Liver (tissue), 9 donors: ENCODE results near the gene SRSF10. TPM values are rescaled to one million over a fixed set of nuclear protein-coding genes. Genes with fewer than 3 reads are reported as not detected.
"Not testable (repeated sequence)": the region's sequence is repeated elsewhere in the genome, so short reads cannot be mapped to it uniquely, and the experiment has no call there.

Source experiments
- DNase-seq: peaks from one replicate; pipeline ENCODE4 v3.0.0-alpha.2; 2017; ENCODE audit warnings: low spot score
- H3K27ac ChIP-seq, 2 donors: one replicate each; pipeline ENCODE4 v1.7.0; 2013; ENCODE audit warnings: inconsistent platforms in 2 of 2, low read length in 2 of 2, control low read depth in 1 of 2, low read depth in 1 of 2, mild to moderate bottlenecking in 1 of 2
- H3K27me3 ChIP-seq, 4 donors: one replicate each; pipeline versions ENCODE4 v1.6.1 to v1.7.0; 2013; ENCODE audit warnings: low read length in 3 of 4, inconsistent platforms in 1 of 4, mild to moderate bottlenecking in 1 of 4, moderate library complexity in 1 of 4; ENCODE audit not compliant: control insufficient read depth in 4 of 4, insufficient read depth in 4 of 4
- H3K36me3 ChIP-seq, 4 donors: one replicate each; pipeline versions ENCODE4 v1.6.1 to v1.7.0; 2013; ENCODE audit warnings: low read length in 3 of 4, mild to moderate bottlenecking in 3 of 4, low read depth in 1 of 4, moderate library complexity in 1 of 4; ENCODE audit not compliant: control insufficient read depth in 4 of 4, insufficient read depth in 3 of 4
- H3K4me1 ChIP-seq, 4 donors: one replicate each; pipeline versions ENCODE4 v1.6.1 to v1.7.0; 2013; ENCODE audit warnings: low read length in 3 of 4, mild to moderate bottlenecking in 3 of 4, moderate library complexity in 1 of 4; ENCODE audit not compliant: control insufficient read depth in 4 of 4, insufficient read depth in 4 of 4
- H3K4me3 ChIP-seq, 3 donors: one replicate each; pipeline versions ENCODE4 v1.6.1 to v1.7.0; 2013; ENCODE audit warnings: low read length in 3 of 3, control low read depth in 1 of 3, low read depth in 1 of 3, mild to moderate bottlenecking in 1 of 3
- H3K9ac ChIP-seq, 2 donors: one replicate each; pipeline ENCODE4 v1.7.0; 2013; ENCODE audit warnings: low read length in 2 of 2, mild to moderate bottlenecking in 2 of 2, moderate library complexity in 2 of 2, control low read depth in 1 of 2, low read depth in 1 of 2
- H3K9me3 ChIP-seq, 4 donors: one replicate each; pipeline versions ENCODE4 v1.6.1 to v1.7.0; 2013; ENCODE audit warnings: low read length in 3 of 4; ENCODE audit not compliant: control insufficient read depth in 4 of 4
- HNF4A ChIP-seq, 2 donors: conservative IDR thresholded peaks; 2 replicates each; pipeline ENCODE4 v1.6.1; 2016; ENCODE audit warnings: antibody characterized with exemption in 2 of 2, mild to moderate bottlenecking in 2 of 2
- HNF4G ChIP-seq: IDR thresholded peaks from 2 replicates; pipeline ENCODE4 v1.6.1; 2016; ENCODE audit warnings: antibody characterized with exemption
- RAD21 ChIP-seq, 2 donors: IDR thresholded peaks; 2 replicates each; pipeline ENCODE4 v1.6.1; 2016; ENCODE audit warnings: antibody characterized with exemption in 2 of 2, mild to moderate bottlenecking in 2 of 2
- RXRA ChIP-seq, 2 donors: IDR thresholded peaks; 2 replicates each; pipeline ENCODE4 v1.6.1; 2017 to 2018; ENCODE audit warnings: antibody characterized with exemption in 2 of 2, mild to moderate bottlenecking in 1 of 2
- SP1 ChIP-seq: IDR thresholded peaks from 2 replicates; pipeline ENCODE4 v1.6.1; 2018; ENCODE audit warnings: antibody characterized with exemption, mild to moderate bottlenecking
- YY1 ChIP-seq: IDR thresholded peaks from 2 replicates; pipeline ENCODE4 v1.6.1; 2016; ENCODE audit warnings: antibody characterized with exemption, mild to moderate bottlenecking
- ZBTB33 ChIP-seq: IDR thresholded peaks from 2 replicates; pipeline ENCODE4 v1.6.1; 2016; ENCODE audit warnings: antibody characterized with exemption
- WGBS: extraction: QIAGEN DNeasy Blood & Tissue Kit; methylation state at CpG from one replicate; pipeline ENCODE4 v1.1.7; 2013; 5-methylcytosine and 5-hydroxymethylcytosine counted together
- polyA plus RNA-seq, 2 donors: library from polyadenylated mRNA; stranded (reverse) in 1 of 2; unstranded in 1 of 2; fragments of 200-250 nt in 1 of 2; fragments of >200 nt in 1 of 2; fragmentation: Nextera tagmentation in 1 of 2; extraction: Ambion mirVana in 1 of 2; gene quantifications; one replicate each; pipeline versions ENCODE4 v1.2.1 to v1.2.3, GENCODE V29; 2013 to 2015
- total RNA-seq, 2 donors: library from RNA; depleted of rRNA; stranded (reverse); fragments of >200 nt; gene quantifications; one replicate each; pipeline ENCODE4 v1.2.3, GENCODE V29; 2014
- TF ChIP-seq, protein P1 (sequence below): fragments of 150-350 bp; IDR thresholded peaks from 2 replicates; pipeline ENCODE4 v1.5.1; 2017; ENCODE audit warnings: improper control_type of control experiment, low read depth, low read length; ENCODE audit not compliant: missing input control
- TF ChIP-seq, protein P2 (sequence below): IDR thresholded peaks from 2 replicates; pipeline ENCODE4 v1.6.1; 2016; ENCODE audit warnings: antibody characterized with exemption
- donor health status: healthy.
- donor health status: healthy.
- donor health status: healthy.
- donor health status: healthy.
- donor health status: healthy.

SRSF10 gene
- total and polyA plus RNA-seq, 4 donors = 29.9 to 77.5 (median 63.8) TPM

DNA sequence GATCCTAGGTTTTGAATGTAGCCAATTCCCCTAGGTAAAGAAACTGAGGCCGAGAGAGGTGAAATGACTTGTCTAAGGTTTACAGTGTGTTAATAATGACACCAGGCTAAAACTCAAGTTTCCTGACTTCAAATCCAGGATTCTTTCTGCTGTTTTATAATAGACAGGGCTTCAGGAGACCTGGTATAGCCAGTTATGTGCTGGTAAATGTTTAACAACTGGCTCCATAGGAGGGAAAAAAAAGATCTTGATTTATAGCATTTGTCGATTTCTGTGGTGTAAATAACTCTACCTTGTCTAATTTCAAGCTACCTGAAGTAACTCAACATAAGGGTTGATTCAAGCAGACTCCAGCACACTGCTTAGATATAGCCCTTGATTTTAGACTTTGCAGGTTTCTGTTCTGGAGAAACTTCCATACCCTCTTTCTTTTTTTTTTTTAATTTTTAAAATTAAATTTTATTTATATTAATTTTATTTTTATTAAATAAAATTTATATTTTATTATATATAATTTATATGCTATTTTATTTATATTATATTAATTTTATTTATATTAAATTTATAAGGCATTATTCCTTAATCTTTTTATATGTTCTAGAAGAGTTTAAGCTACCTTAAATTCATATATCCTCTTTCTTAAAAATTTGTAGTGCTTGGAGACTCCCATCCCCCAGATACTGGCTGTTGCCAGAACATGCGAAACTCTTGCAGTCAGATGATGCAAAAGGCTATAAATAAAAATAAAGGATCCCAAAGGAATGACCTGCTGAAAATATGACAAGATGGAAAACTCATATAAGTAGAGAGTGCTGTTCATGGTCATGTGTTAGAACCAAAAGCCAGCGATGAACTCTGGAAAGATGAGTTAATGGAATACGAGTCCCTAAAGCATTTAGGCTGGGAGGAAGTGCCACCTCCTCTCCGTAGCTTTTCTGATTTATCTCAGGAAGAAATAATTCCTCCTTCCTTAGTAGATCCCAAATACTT is 35.4 kb upstream of the SRSF10 start:
- WGBS = 73% methylated on average over 6 of the region's 6 CpGs
- H3K27ac ChIP-seq = peak overlapping the region in 1 of 2 donors; percentile 35
- no peak for TF ChIP-seq ZBTB33
- TF ChIP-seq, protein P1, sequence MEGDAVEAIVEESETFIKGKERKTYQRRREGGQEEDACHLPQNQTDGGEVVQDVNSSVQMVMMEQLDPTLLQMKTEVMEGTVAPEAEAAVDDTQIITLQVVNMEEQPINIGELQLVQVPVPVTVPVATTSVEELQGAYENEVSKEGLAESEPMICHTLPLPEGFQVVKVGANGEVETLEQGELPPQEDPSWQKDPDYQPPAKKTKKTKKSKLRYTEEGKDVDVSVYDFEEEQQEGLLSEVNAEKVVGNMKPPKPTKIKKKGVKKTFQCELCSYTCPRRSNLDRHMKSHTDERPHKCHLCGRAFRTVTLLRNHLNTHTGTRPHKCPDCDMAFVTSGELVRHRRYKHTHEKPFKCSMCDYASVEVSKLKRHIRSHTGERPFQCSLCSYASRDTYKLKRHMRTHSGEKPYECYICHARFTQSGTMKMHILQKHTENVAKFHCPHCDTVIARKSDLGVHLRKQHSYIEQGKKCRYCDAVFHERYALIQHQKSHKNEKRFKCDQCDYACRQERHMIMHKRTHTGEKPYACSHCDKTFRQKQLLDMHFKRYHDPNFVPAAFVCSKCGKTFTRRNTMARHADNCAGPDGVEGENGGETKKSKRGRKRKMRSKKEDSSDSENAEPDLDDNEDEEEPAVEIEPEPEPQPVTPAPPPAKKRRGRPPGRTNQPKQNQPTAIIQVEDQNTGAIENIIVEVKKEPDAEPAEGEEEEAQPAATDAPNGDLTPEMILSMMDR = no peak
- no peak for TF ChIP-seq HNF4A (conservative IDR thresholded peaks at IDR 0.05)
- H3K27me3 ChIP-seq = no peaks in the 10 kb centered on the region
- H3K4me3 ChIP-seq = no peak overlapping the region
- DNase-seq = no peak
- no peaks in the 10 kb centered on the region for H3K9me3 ChIP-seq
- no peaks in the 10 kb centered on the region for H3K36me3 ChIP-seq
- no peak overlapping the region for H3K9ac ChIP-seq
- peaks cover 3 to 6% (median 5%) of the 10 kb centered on the region in 4 donors for H3K4me1 ChIP-seq

DNA sequence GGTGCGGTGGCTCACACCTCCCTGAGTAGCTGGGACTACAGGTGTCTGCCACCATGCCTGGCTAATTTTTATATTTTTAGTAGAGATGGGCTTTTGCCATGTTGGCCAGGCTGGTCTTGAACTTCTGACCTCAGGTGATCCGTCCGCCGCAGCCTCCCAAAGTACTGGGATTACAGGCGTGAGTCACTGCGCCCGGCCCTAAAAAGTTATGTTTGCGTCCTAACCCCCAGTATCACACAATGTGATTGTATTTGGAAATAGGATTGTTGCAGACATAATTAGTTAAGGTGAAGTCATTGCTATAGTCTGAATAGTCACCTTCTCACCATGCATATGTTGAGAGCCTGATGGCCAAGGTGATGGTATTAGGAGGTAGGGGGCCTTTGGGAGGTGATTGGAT is 32.8 kb upstream of the SRSF10 start:
- H3K9ac ChIP-seq, H3K27me3 ChIP-seq, H3K36me3 ChIP-seq, H3K4me1 ChIP-seq, DNase-seq, H3K4me3 ChIP-seq, H3K27ac ChIP-seq, H3K9me3 ChIP-seq: not testable (repeated sequence)
- 89% methylated on average over 8 of the region's 8 CpGs for WGBS

DNA sequence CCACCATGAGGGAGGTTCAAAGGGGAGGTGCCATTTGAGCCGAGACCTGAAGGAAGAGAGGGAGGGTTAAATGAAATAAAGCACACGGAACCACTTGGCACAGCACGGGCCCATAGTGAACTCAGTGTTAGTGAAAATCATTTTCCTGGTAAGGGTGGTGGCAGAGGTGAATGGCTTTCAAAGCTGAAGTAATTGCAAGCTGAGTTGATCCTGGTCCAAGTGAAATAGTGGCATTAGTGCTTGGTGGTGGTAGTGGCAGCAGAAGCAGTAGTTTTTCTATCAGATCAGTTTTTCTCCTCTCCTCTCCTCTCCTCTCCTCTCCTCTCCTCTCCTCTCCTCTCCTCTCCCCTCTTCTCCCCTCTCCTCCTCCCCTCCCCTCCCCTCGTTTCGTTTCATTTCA is 30.5 kb upstream of the SRSF10 start:
- Histone ChIP-seq H3K4me3 (no peak overlapping the region), H3K27me3 (no peaks in the 10 kb centered on the region), H3K27ac (no peak overlapping the region), H3K9me3 (no peaks in the 10 kb centered on the region), H3K36me3 (no peaks in the 10 kb centered on the region), H3K9ac (no peak overlapping the region), H3K4me1 (no peaks in the 10 kb centered on the region)
- no peak for DNase-seq
- TF ChIP-seq, protein P2, sequence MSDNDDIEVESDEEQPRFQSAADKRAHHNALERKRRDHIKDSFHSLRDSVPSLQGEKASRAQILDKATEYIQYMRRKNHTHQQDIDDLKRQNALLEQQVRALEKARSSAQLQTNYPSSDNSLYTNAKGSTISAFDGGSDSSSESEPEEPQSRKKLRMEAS = no peak
- TF ChIP-seq SP1 (no peak), YY1 (no peak), RXRA (IDR thresholded peaks at IDR 0.05) (no peak), RAD21 (IDR thresholded peaks at IDR 0.05) (no peak), HNF4G (no peak)
- TF ChIP-seq, protein P1 = no peak
- WGBS = 79% methylated on average over 3 of the region's 5 CpGs
